ENCODE results near the gene PERCC1. TPM values are rescaled to one million over a fixed set of nuclear protein-coding genes. Genes with fewer than 3 reads are reported as not detected.

The PERCC1 gene
- total and polyA plus RNA-seq, 9 of the 15 experiments (the other 6 are each of a cell fraction or from before 2014, with no cell fraction given) = not detected

GRCh38 chr16:1432388-1433262 lies 1.7 kb downstream of the PERCC1 start (continued):
- TF ChIP-seq HDAC6 (IDR thresholded peaks at IDR 0.05; ENCODE audit: low read depth, low read length) (no peak), CBX5 (IDR thresholded peaks at IDR 0.05; ENCODE audit: borderline replicate concordance, low read depth) (no peak), ZFX (CRISPR knock-in tag; IDR thresholded peaks at IDR 0.05) (peak; percentile 16; the same call in 1 of the 2 replicates), DMBX1 (CRISPR knock-in tag; IDR thresholded peaks at IDR 0.05; ENCODE audit: borderline replicate concordance) (no peak), ZNF561 (CRISPR knock-in tag; conservative IDR thresholded peaks at IDR 0.05) (no peak), GABPA (tag; conservative IDR thresholded peaks at IDR 0.05; ENCODE audit: low read depth) (no peak), PRMT5 (CRISPR knock-in tag; IDR thresholded peaks at IDR 0.05) (no peak), THRB (CRISPR knock-in tag; conservative IDR thresholded peaks at IDR 0.05) (no peak), ZBTB1 (CRISPR knock-in tag; IDR thresholded peaks at IDR 0.05; ENCODE audit: borderline replicate concordance, low read depth) (no peak)

GRCh38 chr16:1433263-1433560 lies 2.3 kb downstream of the PERCC1 start:
- H3K4me3 ChIP-seq = no peak overlapping the region
- no peak overlapping the region for H3K4me2 ChIP-seq (ENCODE audit: insufficient read depth, low read length)
- 18% methylated on average over 8 of the region's 14 CpGs for WGBS (ENCODE audit: insufficient coverage, low coverage, missing lambda C conversion rate)
- H3K27ac ChIP-seq (ENCODE audit: extremely low read depth, low read depth, low read length) = no peak overlapping the region
- TF ChIP-seq POLR2G (IDR thresholded peaks at IDR 0.05; ENCODE audit: low read depth, low read length) (0 out of 2 replicates have a peak, but pooled peaks have one; percentile 13), CSDE1 (IDR thresholded peaks at IDR 0.05) (no peak), ZNF57 (CRISPR knock-in tag; IDR thresholded peaks at IDR 0.05) (no peak), ZFX (CRISPR knock-in tag; IDR thresholded peaks at IDR 0.05) (0 out of 2 replicates have a peak, but pooled peaks have one; percentile 5), TFAP4 (CRISPR knock-in tag; IDR thresholded peaks at IDR 0.05; ENCODE audit: borderline replicate concordance) (no peak), HCFC1 (IDR thresholded peaks at IDR 0.05; ENCODE audit: low read depth, low read length) (no peak), ETS1 (conservative IDR thresholded peaks at IDR 0.05; ENCODE audit: control insufficient read depth, low read depth, low read length) (no peak)
- no peaks in the 10 kb centered on the region for H3K9me1 ChIP-seq (ENCODE audit: control insufficient read depth, insufficient read depth, low read length)
- ATAC-seq (no peak), DNase-seq (ENCODE audit: extremely low read depth in 1 of 4, low spot score in 3 of 4) (no peak), FAIRE-seq (no peak)
- intact Hi-C loops (cut with micrococcal nuclease) = no loop called here
- POLR2A ChIA-PET = interaction anchor here (0.7 to 1.2 kb wide), 4 partner anchors 8 to 17 kb away, joined by 3 to 9 read pairs (median 4); partner anchors contain the start of genes CCDC154 and UQCC4
- H4K20me1 ChIP-seq (replicated peaks; ENCODE audit: control insufficient read depth, insufficient read depth, low read length) = no peaks in the 10 kb centered on the region
- no peaks in the 10 kb centered on the region for H3K79me2 ChIP-seq (ENCODE audit: control insufficient read depth, insufficient read depth, low read length)
- no peak overlapping the region for H2AFZ ChIP-seq (ENCODE audit: low read depth, low read length)
- peaks cover 0 to 15% of the 10 kb centered on the region in 2 experiments; a peak in 2 of 5 replicates for H3K27me3 ChIP-seq (ENCODE audit: control insufficient read depth in 2 of 2, insufficient read depth in 2 of 2, low read length in 2 of 2)
- no peaks in the 10 kb centered on the region for H3K9me3 ChIP-seq (replicated peaks; ENCODE audit: control insufficient read depth, insufficient read depth, low read depth, low read length)
- in situ Hi-C loops (cut with MboI) = no loop called here
- no peaks in the 10 kb centered on the region for H3K36me3 ChIP-seq (ENCODE audit: control insufficient read depth, insufficient read depth, low read length)
- no peak overlapping the region for H3K9ac ChIP-seq (ENCODE audit: insufficient read depth in 1 of 2, low read depth in 2 of 2, low read length in 2 of 2)
- CTCF ChIA-PET (ENCODE audit: low intra/inter-chr PET ratio) = no interaction called here
- no TSS peak for BruUV-seq (replicated peaks)
- peaks cover 0 to 94% of the 10 kb centered on the region in 2 experiments; a peak in 3 of 5 replicates for H3K4me1 ChIP-seq (replicated peaks in 1 of 2; ENCODE audit: control insufficient read depth in 2 of 2, insufficient read depth in 2 of 2, low read length in 2 of 2)

All from K562 (cell line).